Liver (tissue), 3 donors: ENCODE measurements around the gene GNB1.

ENCODE experiments used
- CTCF ChIP-seq: fragments of 150-350 bp; IDR thresholded peaks from 2 replicates; pipeline ENCODE4 v1.5.1; 2017; ENCODE audit warnings: improper control_type of control experiment, low read depth, low read length; ENCODE audit not compliant: missing input control
- RAD21 ChIP-seq, 2 donors: IDR thresholded peaks; 2 replicates each; pipeline ENCODE4 v1.6.1; 2016; ENCODE audit warnings: antibody characterized with exemption in 2 of 2, mild to moderate bottlenecking in 2 of 2
- REST ChIP-seq: IDR thresholded peaks from 2 replicates; pipeline ENCODE4 v1.6.1; 2016; ENCODE audit warnings: antibody characterized with exemption, mild to moderate bottlenecking
- RXRA ChIP-seq, 2 donors: IDR thresholded peaks; 2 replicates each; pipeline ENCODE4 v1.6.1; 2017 to 2018; ENCODE audit warnings: antibody characterized with exemption in 2 of 2, mild to moderate bottlenecking in 1 of 2
- TAF1 ChIP-seq: conservative IDR thresholded peaks from 2 replicates; pipeline ENCODE4 v1.6.1; 2016; ENCODE audit warnings: antibody characterized with exemption, mild to moderate bottlenecking
- TF ChIP-seq, protein P1 (sequence below): IDR thresholded peaks from 2 replicates; pipeline ENCODE4 v1.6.1; 2016; ENCODE audit warnings: antibody characterized with exemption
- TF ChIP-seq, protein P2 (sequence below): IDR thresholded peaks from 2 replicates; pipeline ENCODE4 v1.6.1; 2016; ENCODE audit warnings: antibody characterized with exemption
- donor health status: healthy.
- donor health status: healthy.

- no peak for TF ChIP-seq CTCF
- no peak for TF ChIP-seq TAF1
- TF ChIP-seq, protein P1, sequence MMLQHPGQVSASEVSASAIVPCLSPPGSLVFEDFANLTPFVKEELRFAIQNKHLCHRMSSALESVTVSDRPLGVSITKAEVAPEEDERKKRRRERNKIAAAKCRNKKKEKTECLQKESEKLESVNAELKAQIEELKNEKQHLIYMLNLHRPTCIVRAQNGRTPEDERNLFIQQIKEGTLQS = no peak
- no peak for TF ChIP-seq REST
- TF ChIP-seq, protein P2, sequence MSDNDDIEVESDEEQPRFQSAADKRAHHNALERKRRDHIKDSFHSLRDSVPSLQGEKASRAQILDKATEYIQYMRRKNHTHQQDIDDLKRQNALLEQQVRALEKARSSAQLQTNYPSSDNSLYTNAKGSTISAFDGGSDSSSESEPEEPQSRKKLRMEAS = no peak
- TF ChIP-seq RAD21 (IDR thresholded peaks at IDR 0.05) = no peak
- no peak for TF ChIP-seq RXRA (IDR thresholded peaks at IDR 0.05)
Measured at GRCh38 chr1:1903224-1903623, 12.3 kb upstream of the GNB1 start.
